GM12892 (cell line): ENCODE data around the gene SLC44A1.

ENCODE experiments used
- POLR2A ChIP-seq: IDR thresholded peaks from 2 replicates; pipeline ENCODE4 v1.6.1; 2011; ENCODE audit warnings: low read depth, low read length, control low read depth
- POLR2AphosphoS5 ChIP-seq: IDR thresholded peaks from 2 replicates; pipeline ENCODE4 v1.6.1; 2011; ENCODE audit warnings: low read depth, low read length, control low read depth

GRCh38 chr9:105369911-105370310 lies 125.5 kb downstream of the SLC44A1 start:
- TF ChIP-seq POLR2A: no peak
- TF ChIP-seq POLR2AphosphoS5: no peak
